Measurements from ENCODE around the gene MCCC1. TPM values are rescaled to one million over a fixed set of nuclear protein-coding genes. Genes with fewer than 3 reads are reported as not detected.

Gene MCCC1
- total RNA-seq: 18.6 and 20.4 TPM in 2 replicates

GRCh38 chr3:183099026-183099837 is at the start of gene MCCC1:
MCCC1 (minus strand) TSS chr3:183099496; CDS start chr3:183099440, 56 bp downstream.

GRCh38 chr3:182980204-182981037 is 118.9 kb downstream of the MCCC1 start, which contains the start of gene DCUN1D1:
DCUN1D1 (minus strand) TSS chr3:182980538; CDS start chr3:182980489, 49 bp downstream.

Other genes with a start within 250 kb of the MCCC1 start
- gene DCUN1D1, start 119.0 kb downstream of the MCCC1 start, total RNA-seq: 38.8 and 47.0 TPM in 2 replicates
- gene LAMP3, start 63.2 kb upstream of the MCCC1 start, total RNA-seq: 1.2 and 2.4 TPM in 2 replicates
- gene B3GNT5, start 153.8 kb upstream of the MCCC1 start, total RNA-seq: 38.2 and 38.8 TPM in 2 replicates